ENCODE measurements around the gene ZGRF1.
A peak's percentile ranks its signal among the peaks of the same experiment; 100 is the strongest.
"Not testable (repeated sequence)": the region's sequence is repeated elsewhere in the genome, so short reads cannot be mapped to it uniquely, and the experiment has no call there.

The ZGRF1 gene

DNA sequence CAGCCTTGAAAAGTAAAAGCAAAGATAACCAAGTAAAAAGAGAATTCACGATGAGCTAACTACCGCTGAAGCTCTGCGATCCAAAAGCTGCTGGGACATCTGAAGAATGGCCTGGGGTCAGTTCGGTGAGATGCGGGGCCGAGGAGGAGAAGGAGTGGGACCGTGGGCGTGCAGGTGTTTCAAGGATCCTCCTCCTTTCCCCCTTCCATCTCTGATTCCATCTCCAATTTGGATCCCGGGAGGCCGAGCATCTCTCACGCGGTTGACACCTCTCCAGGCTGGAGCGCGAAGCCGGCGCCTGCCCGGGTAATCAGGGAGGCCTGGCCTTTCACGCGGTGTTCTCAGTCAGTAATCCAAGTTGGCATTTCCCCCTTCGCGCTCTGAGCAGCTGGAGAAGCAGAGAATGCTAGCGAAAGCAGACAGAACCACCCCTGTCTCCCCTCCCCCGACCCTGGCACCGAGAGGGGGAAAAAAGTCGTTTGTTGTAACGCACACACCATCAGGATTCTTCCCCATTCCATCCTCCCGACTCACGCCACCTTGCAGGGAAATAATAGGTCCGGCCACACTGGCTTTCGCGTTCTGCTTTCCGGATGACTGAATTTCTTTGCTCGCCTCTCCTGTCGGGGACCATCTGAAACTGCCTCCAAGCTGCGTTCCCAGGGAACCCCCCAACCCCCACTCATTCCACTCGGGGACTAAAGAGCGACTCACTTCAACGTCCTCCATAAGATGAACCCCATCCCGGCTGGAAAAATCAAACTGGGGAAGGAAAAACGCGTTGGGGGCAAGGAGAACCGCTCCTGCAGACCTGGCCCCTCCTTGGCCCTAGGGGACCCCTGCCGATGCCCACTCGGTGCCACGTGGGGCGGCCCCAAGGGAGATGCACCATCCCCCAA is 127.2 kb downstream of the ZGRF1 start:
- TF ChIP-seq, protein P1, sequence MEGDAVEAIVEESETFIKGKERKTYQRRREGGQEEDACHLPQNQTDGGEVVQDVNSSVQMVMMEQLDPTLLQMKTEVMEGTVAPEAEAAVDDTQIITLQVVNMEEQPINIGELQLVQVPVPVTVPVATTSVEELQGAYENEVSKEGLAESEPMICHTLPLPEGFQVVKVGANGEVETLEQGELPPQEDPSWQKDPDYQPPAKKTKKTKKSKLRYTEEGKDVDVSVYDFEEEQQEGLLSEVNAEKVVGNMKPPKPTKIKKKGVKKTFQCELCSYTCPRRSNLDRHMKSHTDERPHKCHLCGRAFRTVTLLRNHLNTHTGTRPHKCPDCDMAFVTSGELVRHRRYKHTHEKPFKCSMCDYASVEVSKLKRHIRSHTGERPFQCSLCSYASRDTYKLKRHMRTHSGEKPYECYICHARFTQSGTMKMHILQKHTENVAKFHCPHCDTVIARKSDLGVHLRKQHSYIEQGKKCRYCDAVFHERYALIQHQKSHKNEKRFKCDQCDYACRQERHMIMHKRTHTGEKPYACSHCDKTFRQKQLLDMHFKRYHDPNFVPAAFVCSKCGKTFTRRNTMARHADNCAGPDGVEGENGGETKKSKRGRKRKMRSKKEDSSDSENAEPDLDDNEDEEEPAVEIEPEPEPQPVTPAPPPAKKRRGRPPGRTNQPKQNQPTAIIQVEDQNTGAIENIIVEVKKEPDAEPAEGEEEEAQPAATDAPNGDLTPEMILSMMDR (IDR thresholded peaks at IDR 0.05; ENCODE audit: low read depth, low read length, missing control alignments), result no peak
- DNase-seq (ENCODE audit: low read depth), result no peak
- H3K4me3 ChIP-seq (ENCODE audit: low read depth, low read length), result peak overlapping the region; percentile 43

- DNase-seq (ENCODE audit: low read depth), result no peak
- no peak overlapping the region for H3K4me3 ChIP-seq (ENCODE audit: low read depth, low read length)
- TF ChIP-seq, protein P1 (IDR thresholded peaks at IDR 0.05; ENCODE audit: low read depth, low read length, missing control alignments), result no peak
Measured at GRCh38 chr4:112508356-112508755, 128.4 kb downstream of the ZGRF1 start.

GRCh38 chr4:112504807-112505206 is 131.9 kb downstream of the ZGRF1 start:
- DNase-seq (ENCODE audit: low read depth), result no peak
- TF ChIP-seq, protein P1 (IDR thresholded peaks at IDR 0.05; ENCODE audit: low read depth, low read length, missing control alignments), result no peak
- no peak overlapping the region for H3K4me3 ChIP-seq (ENCODE audit: low read depth, low read length)

DNA sequence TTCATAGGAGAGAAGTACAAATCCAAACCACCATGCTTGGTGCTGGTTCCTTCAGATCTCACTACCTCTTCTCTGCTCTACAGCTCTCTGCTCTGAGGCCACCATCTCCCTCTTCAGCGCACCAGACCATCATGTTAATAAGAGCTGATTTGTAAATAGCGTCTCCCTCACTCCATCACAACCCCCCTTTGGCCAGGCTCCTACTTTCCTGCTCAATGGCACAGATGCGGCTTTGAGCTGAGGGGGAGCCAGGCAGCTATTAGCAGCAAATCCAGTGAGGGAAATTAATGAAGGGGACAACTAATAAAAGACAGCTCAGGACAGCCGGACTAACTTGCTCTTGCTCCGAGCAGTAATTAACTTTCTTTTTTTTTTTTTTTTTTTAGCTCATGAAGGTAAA is 133.8 kb downstream of the ZGRF1 start:
- TF ChIP-seq, protein P1 (IDR thresholded peaks at IDR 0.05; ENCODE audit: low read depth, low read length, missing control alignments), result no peak
- DNase-seq (ENCODE audit: low read depth), result no peak
- H3K4me3 ChIP-seq (ENCODE audit: low read depth, low read length), result no peak overlapping the region

GRCh38 chr4:112492321-112492720 is 144.4 kb downstream of the ZGRF1 start:
- DNase-seq (ENCODE audit: low read depth), result no peak
- TF ChIP-seq, protein P1 (IDR thresholded peaks at IDR 0.05; ENCODE audit: low read depth, low read length, missing control alignments), result no peak
- H3K4me3 ChIP-seq (ENCODE audit: low read depth, low read length), result no peak overlapping the region

DNA sequence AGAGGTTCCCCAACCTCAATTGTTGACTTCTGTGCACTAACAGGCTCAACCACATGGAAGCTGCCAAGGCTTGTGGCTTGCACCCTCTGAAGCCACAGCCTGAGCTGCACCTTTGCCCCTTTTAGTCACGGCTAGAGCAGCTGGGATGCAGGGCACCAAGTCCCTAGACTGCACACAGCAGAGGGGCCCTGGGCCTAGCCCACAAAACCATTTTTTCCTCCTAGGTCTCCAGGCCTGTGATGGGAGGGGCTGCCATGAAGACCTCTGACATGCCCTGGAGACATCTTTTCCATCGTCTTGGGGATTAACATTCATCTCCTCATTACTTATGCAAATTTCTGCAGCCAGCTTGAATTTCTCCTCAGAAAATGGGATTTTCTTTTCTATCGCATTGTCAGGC is 145.9 kb downstream of the ZGRF1 start:
- DNase-seq (ENCODE audit: low read depth); H3K4me3 ChIP-seq (ENCODE audit: low read depth, low read length): not testable (repeated sequence)
